NB4 (cell line): ENCODE data around the gene BMPR1B.

Experiments used
- POLR2A ChIP-seq: IDR thresholded peaks from 2 replicates; pipeline ENCODE4 v1.6.1; 2011; ENCODE audit warnings: mild to moderate bottlenecking; ENCODE audit not compliant: insufficient read length; ENCODE audit errors: extremely low read depth
- TF ChIP-seq, protein P1 (sequence below): IDR thresholded peaks from one replicate; pipeline ENCODE4 v1.5.1; 2012; ENCODE audit warnings: low read depth, low read length

DNA sequence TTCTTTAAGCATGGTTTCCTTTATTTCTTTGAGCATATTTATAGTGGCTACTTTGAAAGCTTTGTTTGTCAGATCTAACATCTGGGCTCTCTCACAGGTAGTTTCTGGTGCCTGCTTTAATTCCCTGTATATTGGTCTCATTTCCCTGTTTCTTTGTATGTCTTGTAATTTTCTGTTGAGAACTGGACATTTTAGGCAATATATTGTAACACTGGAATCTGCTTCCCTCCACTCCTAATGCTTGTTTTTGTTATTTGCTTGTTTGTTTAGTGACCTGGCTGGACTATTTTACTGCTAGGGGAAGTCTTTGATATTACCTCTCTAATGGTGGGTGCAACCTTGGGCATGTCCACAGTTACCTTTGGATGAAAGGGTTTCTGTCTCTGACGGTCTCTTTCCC lies 25.0 kb downstream of the BMPR1B start:
- TF ChIP-seq, protein P1, sequence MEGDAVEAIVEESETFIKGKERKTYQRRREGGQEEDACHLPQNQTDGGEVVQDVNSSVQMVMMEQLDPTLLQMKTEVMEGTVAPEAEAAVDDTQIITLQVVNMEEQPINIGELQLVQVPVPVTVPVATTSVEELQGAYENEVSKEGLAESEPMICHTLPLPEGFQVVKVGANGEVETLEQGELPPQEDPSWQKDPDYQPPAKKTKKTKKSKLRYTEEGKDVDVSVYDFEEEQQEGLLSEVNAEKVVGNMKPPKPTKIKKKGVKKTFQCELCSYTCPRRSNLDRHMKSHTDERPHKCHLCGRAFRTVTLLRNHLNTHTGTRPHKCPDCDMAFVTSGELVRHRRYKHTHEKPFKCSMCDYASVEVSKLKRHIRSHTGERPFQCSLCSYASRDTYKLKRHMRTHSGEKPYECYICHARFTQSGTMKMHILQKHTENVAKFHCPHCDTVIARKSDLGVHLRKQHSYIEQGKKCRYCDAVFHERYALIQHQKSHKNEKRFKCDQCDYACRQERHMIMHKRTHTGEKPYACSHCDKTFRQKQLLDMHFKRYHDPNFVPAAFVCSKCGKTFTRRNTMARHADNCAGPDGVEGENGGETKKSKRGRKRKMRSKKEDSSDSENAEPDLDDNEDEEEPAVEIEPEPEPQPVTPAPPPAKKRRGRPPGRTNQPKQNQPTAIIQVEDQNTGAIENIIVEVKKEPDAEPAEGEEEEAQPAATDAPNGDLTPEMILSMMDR: no peak
- TF ChIP-seq POLR2A: no peak
